IPS-18a (cell line): Measurements from ENCODE around the gene SRCIN1.
A peak's percentile ranks its signal among the peaks of the same experiment; 100 is the strongest.
"Not testable (repeated sequence)": the region's sequence is repeated elsewhere in the genome, so short reads cannot be mapped to it uniquely, and the experiment has no call there.

Source experiments
- H3K27ac ChIP-seq: one replicate; pipeline ENCODE4 v1.5.1; 2013; ENCODE audit warnings: low read length
- H3K27me3 ChIP-seq: one replicate; pipeline ENCODE4 v1.6.1; 2013; ENCODE audit warnings: mild to moderate bottlenecking, low read length; ENCODE audit not compliant: control insufficient read depth, insufficient read depth
- H3K36me3 ChIP-seq: one replicate; pipeline ENCODE4 v1.6.1; 2013; ENCODE audit warnings: low read depth, low read length; ENCODE audit not compliant: control insufficient read depth
- H3K4me1 ChIP-seq: one replicate; pipeline ENCODE4 v1.6.1; 2013; ENCODE audit warnings: low read depth, low read length; ENCODE audit not compliant: control insufficient read depth
- H3K4me3 ChIP-seq: one replicate; pipeline ENCODE4 v1.5.1; 2013; ENCODE audit warnings: low read length
- H3K9ac ChIP-seq: one replicate; pipeline ENCODE4 v1.6.1; 2013; ENCODE audit warnings: mild to moderate bottlenecking, low read length, moderate library complexity
- H3K9me3 ChIP-seq: one replicate; pipeline ENCODE4 v1.6.1; 2013; ENCODE audit warnings: low read depth, low read length; ENCODE audit not compliant: control insufficient read depth

SRCIN1 gene

DNA sequence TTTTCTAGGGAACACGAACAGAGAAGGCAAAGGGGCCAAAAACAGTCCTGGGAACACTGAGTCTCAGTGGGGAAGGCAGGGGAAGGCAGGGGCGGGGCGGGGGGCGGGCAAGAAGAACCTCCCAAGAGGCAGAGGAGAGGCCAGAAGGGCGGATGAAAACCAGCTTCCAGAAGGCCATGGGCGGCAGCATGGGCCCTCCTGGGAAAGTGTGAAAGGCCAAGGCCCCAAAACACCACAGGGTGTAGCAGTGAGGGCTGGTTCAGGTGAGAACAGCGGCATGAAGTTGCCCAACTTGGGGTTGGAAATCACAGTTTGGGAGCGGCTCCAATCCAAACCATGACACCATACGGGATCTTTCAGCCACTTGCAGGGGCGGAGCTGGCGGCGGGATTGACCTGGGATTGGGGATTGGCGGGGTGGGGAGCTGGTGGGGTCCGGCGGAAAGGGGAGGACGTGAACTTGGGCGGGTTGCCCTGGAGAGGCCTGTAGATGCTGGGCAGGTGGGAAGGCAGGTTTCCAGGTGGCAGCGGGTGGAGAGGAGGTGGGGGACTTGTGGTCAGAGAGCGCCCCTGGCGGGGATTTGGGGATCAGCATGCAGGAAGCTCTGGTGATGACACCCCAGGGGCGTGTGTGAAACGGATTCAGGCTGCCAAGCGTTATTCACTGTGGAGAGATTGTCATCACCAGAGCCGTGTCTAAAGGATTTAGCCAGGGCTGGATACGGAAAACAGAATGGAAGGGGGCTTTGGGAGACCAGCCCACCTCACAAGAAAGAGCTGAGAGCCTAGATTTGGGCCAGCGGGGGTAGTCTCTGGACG, 96.6 kb downstream of the SRCIN1 start:
- H3K4me3 ChIP-seq, result peak overlapping the region; percentile 44
- H3K27ac ChIP-seq, result no peak overlapping the region
- peaks cover 30% of the 10 kb centered on the region for H3K27me3 ChIP-seq
- H3K36me3 ChIP-seq, result peaks cover 10% of the 10 kb centered on the region
- no peaks in the 10 kb centered on the region for H3K9me3 ChIP-seq
- H3K4me1 ChIP-seq, result peaks cover 19% of the 10 kb centered on the region
- peak overlapping the region; percentile 9 for H3K9ac ChIP-seq

DNA sequence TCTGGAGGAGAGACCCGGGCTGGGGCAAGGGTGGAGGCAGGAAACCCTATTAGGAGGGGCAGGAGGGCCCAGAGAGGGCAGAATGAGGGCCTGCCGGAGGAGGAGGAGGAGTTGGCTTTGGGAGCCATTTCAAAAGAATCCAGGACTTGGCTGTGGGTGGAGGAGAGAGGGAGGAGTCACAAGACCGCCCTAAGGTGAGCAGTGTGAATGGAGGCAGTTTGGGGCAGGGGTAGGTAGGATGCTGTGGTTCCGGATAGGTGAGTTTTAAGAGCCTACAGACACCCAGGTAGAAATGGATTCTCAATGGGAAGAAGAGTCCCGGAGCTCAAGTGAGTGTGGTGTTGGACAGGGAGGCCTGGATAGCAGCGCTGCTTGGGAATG, 97.2 kb downstream of the SRCIN1 start:
- Histone ChIP-seq H3K4me1 (peaks cover 19% of the 10 kb centered on the region), H3K9me3 (no peaks in the 10 kb centered on the region), H3K27me3 (peaks cover 30% of the 10 kb centered on the region), H3K36me3 (peaks cover 10% of the 10 kb centered on the region), H3K4me3 (no peak overlapping the region), H3K27ac (no peak overlapping the region), H3K9ac (no peak overlapping the region)

DNA sequence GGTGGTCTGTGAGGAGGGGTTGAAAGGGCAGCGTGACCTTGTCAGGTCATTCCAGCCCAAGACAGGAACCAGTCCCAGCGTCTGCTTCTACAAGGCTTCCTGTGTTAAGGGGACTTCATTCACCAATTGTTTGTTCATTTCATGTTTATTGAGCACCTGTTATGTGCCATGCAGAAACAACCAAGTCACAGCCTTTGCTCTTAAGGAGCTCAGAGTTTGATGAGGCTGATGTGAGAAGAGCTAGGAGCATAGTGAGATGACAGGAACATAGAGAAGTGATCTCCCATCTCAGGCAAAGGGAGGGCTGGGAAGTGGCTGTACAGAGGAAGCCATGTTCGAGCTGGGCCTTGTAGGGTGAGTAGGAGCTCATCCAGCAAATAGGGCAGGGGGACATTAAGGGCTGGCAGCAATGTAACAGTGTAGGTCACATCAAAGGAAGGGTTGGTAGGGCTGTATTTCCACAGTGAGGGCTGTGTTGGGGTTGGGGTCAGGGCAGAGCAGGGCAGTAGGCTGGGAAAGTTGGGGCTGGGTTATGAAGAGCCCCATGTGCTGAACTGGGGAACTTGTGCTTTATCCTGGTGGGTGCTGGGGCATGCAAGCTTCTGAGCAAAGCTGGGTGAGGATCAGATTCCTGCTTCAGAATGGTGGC, 97.7 kb downstream of the SRCIN1 start:
- no peaks in the 10 kb centered on the region for H3K9me3 ChIP-seq
- H3K27me3 ChIP-seq, result peaks cover 30% of the 10 kb centered on the region
- no peak overlapping the region for H3K27ac ChIP-seq
- H3K9ac ChIP-seq, result no peak overlapping the region
- peaks cover 10% of the 10 kb centered on the region for H3K36me3 ChIP-seq
- H3K4me3 ChIP-seq, result no peak overlapping the region
- H3K4me1 ChIP-seq, result peaks cover 19% of the 10 kb centered on the region

DNA sequence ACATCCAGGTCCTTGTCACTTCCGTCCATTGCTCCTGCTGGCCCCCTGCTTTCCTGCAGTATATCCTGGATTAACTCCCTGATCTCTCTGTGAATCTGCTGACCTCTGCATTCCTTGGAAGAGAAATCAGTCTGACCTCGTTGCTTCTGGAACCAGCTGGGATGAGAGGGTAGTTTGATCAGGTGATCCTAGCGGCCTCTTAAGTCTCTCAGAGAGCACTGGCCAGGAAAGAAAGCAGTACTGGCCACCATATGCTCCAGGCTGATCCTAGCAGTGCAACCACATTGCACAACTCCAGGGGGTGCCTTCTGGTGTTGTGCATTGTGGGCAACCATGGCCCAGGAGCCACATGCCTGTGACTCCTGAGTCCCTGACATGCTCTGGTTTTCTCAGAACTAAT, 98.3 kb downstream of the SRCIN1 start:
- peaks cover 19% of the 10 kb centered on the region for H3K4me1 ChIP-seq
- H3K9me3 ChIP-seq, result no peaks in the 10 kb centered on the region
- peaks cover 28% of the 10 kb centered on the region for H3K27me3 ChIP-seq
- H3K4me3 ChIP-seq, result no peak overlapping the region
- H3K27ac ChIP-seq, result no peak overlapping the region
- H3K9ac ChIP-seq, result no peak overlapping the region
- peaks cover 16% of the 10 kb centered on the region for H3K36me3 ChIP-seq

DNA sequence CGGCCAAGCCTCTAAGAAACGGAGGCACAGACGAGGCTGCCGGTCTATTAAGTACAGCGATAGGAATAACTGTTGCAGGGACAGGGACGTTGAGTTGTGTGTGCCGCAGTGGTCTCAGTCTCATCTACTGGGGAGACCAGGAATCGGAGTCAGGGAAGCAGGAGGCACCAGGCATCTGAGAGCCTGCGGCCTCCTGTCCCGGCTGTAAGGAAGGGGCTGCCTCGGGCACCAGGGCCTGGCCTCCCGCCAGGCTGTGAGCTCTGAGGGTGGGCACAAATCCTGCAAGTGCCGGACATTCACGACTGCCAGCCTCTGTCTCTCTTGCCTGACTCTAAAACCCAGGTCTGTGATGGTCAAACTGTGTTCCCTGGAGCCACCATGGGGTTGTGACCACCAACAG, 101.5 kb downstream of the SRCIN1 start:
- no peaks in the 10 kb centered on the region for H3K27me3 ChIP-seq
- no peak overlapping the region for H3K27ac ChIP-seq
- no peaks in the 10 kb centered on the region for H3K9me3 ChIP-seq
- H3K4me1 ChIP-seq, result peaks cover 9% of the 10 kb centered on the region
- H3K36me3 ChIP-seq, result peaks cover 18% of the 10 kb centered on the region
- H3K4me3 ChIP-seq, result no peak overlapping the region
- no peak overlapping the region for H3K9ac ChIP-seq

DNA sequence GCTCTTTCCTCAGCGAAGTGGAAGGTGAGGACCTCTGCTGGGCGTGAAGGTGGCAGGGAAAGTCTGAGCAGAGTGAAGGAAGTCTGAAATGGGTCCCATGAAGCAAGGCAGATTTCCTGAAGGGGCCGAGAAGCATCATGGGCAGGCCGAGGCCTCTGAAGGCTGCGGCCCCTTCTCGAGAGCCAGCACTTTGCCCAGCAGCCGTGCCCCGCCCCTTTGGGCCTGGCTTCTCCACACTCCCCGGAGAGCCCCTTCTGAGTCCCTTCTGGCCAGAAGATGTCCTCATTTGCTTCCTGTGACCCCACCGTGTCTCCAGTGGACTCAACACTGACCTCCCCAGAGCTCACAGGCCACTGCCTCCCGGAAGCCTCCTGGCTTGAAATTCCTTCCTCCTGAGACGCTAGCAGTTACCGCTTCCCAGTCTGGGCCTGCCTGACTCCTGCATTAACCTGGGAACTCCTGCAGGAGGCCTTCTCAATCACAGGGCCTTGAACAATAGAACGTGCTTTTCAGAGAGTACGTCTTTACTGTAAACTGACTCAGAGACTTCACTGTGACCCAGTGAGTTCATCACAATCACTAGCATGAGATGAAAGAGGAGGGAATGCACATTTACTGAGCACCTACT, 102.4 kb downstream of the SRCIN1 start:
- H3K36me3 ChIP-seq, result peaks cover 18% of the 10 kb centered on the region
- H3K27me3 ChIP-seq, H3K4me1 ChIP-seq, H3K4me3 ChIP-seq, H3K9ac ChIP-seq, H3K9me3 ChIP-seq, H3K27ac ChIP-seq: not testable (repeated sequence)

DNA sequence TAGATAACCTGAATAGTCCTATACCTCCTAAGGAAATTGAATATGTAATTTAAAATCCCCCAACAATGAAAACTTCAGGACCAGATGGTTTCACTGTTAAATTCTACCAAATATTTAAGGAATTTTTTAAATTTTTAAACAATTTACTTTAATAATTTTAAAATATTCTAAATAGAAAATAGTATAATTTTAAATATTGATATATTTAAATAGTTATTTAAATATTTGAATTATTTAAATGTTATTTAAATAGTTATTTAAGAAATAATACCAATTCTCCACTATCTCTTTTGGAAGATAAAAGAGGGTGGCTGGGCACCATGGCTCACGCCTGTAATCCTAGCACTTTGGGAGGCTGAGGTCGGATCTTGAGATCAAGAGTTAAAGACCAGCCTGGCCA, 104.0 kb downstream of the SRCIN1 start:
- not testable (repeated sequence) for H3K4me1 ChIP-seq, H3K27me3 ChIP-seq, H3K9ac ChIP-seq, H3K4me3 ChIP-seq, H3K27ac ChIP-seq, H3K9me3 ChIP-seq
- H3K36me3 ChIP-seq, result peaks cover 17% of the 10 kb centered on the region

DNA sequence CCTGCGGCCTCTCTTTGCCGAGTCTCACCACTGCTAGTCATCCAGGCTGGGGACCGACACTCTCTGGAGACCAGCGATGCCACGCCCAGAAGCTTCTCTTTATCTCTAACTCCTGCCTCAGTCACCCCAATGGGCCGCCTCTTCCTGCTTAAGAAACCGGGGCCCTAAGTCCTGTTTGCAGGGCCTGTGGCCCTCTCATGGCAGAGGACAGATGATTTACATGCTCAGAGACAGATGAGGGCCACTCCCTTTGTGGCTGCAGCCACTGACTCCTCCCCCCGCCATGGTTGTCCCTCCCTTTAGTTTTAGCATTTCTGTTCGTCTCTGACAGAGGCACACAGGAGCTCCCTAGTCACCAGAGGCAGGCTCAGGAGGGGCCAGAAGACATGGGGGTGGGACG, 106.5 kb downstream of the SRCIN1 start:
- H3K36me3 ChIP-seq, result not testable (repeated sequence)

DNA sequence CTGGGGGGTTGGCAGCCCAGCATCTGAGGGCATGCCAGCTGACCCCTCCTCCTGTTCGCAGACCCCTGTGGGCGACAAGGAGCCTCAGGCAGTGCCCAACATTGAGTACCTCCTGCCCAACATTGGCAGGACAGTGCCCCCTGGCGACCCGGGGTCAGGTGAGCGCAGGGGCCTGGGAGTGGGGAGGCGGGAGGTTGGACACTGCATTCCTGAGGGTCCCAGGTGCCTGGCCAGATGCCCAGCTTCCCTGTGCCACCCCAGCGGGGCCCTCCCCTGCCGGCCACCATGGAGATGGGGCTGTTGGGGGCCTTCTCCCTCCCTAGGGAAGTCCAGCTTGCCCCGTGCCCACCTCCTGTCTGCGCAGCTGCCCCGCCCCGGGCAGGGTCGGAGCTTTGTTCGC, 107.4 kb downstream of the SRCIN1 start:
- Histone ChIP-seq H3K27me3 (no peaks in the 10 kb centered on the region), H3K4me1 (no peaks in the 10 kb centered on the region), H3K4me3 (no peak overlapping the region), H3K9ac (no peak overlapping the region), H3K36me3 (peaks cover 16% of the 10 kb centered on the region), H3K27ac (no peak overlapping the region), H3K9me3 (no peaks in the 10 kb centered on the region)

More for the DNA sequence above, 106.5 kb downstream of the SRCIN1 start:
- not testable (repeated sequence) for H3K9me3 ChIP-seq, H3K4me3 ChIP-seq, H3K27ac ChIP-seq, H3K4me1 ChIP-seq, H3K9ac ChIP-seq, H3K27me3 ChIP-seq

DNA sequence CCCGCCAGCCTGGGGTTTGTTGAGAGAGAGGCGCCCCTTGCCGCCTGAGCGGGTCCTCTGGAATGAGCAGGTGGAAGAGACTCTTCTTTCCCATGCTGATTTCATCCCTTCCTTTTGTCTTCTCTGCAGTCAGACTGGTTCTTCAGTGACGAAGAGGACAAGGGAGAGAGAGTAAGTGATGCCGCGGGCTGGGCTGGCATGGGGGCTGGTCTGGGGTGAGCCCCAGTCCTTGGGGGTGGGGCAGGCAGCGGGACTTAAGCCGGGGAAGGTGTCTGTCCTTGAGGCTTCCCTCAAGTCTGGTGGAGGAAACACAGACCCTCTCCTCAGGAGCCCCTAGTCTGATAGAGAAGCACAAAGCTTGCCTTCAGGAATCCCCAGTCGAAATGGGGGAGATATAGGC, 108.1 kb downstream of the SRCIN1 start:
- H3K9ac ChIP-seq, H3K27me3 ChIP-seq, H3K4me1 ChIP-seq, H3K4me3 ChIP-seq, H3K27ac ChIP-seq, H3K9me3 ChIP-seq: not testable (repeated sequence)
- peaks cover 12% of the 10 kb centered on the region for H3K36me3 ChIP-seq

DNA sequence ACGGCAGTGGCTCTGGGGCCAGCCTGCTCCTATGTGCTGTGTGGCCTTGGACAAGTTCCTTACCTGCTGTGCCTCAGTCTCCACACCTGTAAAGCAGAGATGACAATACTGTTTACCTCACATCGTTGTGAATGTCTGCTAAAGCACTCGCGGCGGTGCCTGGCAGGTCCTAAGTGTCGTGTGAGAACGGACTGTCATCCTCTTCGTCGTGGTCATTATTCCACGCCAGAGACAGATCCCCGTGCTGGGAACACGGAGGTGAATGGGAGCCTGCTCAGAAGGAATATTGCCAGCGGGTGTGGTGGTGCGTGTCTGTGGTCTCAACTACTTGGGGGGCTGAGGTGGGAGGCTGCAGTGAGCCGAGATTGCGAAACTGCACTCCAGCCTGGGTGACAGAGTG, 111.6 kb downstream of the SRCIN1 start:
- peaks cover 14% of the 10 kb centered on the region for H3K36me3 ChIP-seq
- not testable (repeated sequence) for H3K27me3 ChIP-seq, H3K4me3 ChIP-seq, H3K9me3 ChIP-seq, H3K27ac ChIP-seq, H3K9ac ChIP-seq, H3K4me1 ChIP-seq
